22Rv1 (cell line): ENCODE data around the gene SLC25A11.

Source experiments
- H3K27ac ChIP-seq: fragments of 450-650 bp; 2 replicates; pipeline ENCODE4 v1.5.1; 2017
- ZFX ChIP-seq: fragments of 450-650 bp; IDR thresholded peaks from 2 replicates; pipeline ENCODE4 v1.6.1; 2017; ENCODE audit warnings: antibody characterized with exemption, borderline replicate concordance
- TF ChIP-seq, protein P1 (sequence below): fragments of 450-650 bp; IDR thresholded peaks from 2 replicates; pipeline ENCODE4 v1.5.1; 2017; ENCODE audit warnings: mild to moderate bottlenecking

The SLC25A11 gene

DNA sequence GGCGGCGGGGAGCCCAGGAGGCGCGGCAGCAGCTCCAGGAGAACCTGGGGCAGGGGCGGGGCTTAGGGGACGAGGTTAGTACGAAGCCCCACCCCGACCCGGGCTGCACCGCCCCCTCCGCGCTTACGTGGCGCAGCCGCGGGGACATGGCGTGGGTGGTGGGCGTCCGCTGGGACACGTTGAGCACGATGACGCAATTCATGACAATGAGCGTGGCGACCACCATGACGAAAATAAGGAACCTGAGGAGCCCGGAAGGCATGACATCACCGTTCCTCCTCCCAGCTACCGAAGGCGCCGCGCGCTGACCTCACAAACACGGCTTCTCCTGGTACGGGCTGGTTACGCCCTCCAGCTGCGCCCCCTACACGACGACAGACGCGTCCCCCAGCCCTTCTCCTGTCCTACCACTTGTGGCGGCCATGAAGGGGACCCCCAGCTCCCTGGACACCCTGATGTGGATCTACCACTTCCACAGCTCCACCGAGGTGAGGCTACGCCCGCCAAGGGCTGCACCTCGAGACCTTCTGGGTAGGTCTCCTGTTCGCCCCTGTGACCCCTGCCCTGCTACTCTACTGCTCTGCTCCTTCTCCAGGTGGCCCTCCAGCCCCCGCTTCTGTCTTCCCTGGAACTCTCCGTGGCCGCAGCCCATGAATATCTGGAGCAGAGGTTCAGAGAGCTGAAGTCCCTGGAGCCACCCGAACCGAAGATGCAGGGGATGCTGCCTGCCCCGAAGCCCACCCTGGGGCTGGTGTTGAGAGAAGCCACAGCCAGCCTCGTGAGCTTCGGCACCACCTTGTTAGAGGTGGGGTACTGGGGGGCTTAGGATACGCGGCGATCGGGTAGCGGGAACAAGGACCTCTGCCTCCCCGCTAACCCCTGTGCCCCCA lies 40.3 kb downstream of the SLC25A11 start, which contains the start of gene C17orf107:
C17orf107 (plus strand) TSS at position 196 of the 890 bp plus-strand sequence; CDS start at position 423, 227 bp downstream.
- H3K27ac ChIP-seq: peak within 1 kb of the TSS; percentile 98
- TF ChIP-seq ZFX: no peak
- TF ChIP-seq, protein P1, sequence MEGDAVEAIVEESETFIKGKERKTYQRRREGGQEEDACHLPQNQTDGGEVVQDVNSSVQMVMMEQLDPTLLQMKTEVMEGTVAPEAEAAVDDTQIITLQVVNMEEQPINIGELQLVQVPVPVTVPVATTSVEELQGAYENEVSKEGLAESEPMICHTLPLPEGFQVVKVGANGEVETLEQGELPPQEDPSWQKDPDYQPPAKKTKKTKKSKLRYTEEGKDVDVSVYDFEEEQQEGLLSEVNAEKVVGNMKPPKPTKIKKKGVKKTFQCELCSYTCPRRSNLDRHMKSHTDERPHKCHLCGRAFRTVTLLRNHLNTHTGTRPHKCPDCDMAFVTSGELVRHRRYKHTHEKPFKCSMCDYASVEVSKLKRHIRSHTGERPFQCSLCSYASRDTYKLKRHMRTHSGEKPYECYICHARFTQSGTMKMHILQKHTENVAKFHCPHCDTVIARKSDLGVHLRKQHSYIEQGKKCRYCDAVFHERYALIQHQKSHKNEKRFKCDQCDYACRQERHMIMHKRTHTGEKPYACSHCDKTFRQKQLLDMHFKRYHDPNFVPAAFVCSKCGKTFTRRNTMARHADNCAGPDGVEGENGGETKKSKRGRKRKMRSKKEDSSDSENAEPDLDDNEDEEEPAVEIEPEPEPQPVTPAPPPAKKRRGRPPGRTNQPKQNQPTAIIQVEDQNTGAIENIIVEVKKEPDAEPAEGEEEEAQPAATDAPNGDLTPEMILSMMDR: no peak

DNA sequence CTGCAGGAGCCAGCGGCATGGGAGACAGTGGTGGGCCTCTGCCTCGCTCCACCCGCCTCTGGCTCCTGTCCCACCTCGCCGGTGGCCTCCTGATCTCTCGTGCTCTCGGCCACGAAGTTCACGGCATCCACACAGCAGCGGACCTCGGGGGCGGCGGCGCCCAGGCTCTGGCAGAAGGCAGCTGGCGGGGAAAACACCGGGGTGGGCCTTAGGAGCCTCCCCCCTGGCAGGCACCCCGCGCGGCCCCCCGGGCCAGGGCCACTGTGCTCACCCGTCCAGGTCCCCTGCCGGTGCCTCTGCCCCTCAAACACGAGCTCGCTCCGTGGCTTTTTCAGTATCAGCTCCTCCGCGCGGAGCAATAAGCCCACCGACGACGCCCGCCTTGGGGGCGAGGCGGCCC lies 40.9 kb downstream of the SLC25A11 start:
- TF ChIP-seq, protein P1: no peak
- TF ChIP-seq ZFX: no peak
- peak overlapping the region; percentile 98 for H3K27ac ChIP-seq

DNA sequence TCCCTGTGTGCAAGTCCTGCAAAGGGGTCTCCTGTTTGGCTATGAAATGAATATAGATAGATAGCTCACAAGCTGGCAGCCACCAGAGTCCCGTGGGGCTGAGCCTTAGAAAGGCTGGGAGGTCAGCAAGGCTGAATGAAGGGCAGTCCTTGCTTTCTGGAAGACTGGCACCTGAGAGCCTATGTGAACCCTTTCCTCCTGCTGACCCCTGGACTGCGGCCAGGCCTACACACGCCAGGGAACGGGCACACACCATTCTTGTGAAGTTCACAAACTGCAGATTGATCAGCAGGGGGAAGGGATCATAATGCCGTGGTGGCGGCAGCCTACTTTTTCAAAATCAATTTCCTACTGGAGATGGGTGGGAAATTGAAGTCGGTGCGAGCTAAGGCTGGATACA lies 41.5 kb downstream of the SLC25A11 start:
- TF ChIP-seq, protein P1: no peak
- no peak for TF ChIP-seq ZFX
- peak overlapping the region; percentile 98 for H3K27ac ChIP-seq

DNA sequence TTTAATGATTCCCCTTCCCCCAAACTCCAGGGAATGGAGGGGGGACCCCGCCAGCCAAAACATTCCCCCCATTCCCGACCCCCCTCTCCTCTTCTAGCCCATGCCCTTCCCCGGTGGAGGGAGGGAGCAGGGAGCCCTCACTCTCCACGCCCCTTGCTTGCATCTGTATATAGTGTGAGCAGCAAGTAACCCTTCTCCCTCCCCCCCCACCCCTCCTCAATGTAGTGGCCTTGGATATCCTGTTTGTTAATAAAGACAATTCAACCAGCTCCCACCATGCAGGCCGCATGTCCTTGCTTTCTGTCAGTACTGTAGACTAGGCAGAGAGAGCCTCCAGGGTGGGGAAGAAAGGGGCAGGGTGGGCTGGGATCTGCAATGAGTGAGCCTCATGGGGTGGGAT lies 42.1 kb downstream of the SLC25A11 start:
- TF ChIP-seq ZFX: no peak
- TF ChIP-seq, protein P1: no peak

DNA sequence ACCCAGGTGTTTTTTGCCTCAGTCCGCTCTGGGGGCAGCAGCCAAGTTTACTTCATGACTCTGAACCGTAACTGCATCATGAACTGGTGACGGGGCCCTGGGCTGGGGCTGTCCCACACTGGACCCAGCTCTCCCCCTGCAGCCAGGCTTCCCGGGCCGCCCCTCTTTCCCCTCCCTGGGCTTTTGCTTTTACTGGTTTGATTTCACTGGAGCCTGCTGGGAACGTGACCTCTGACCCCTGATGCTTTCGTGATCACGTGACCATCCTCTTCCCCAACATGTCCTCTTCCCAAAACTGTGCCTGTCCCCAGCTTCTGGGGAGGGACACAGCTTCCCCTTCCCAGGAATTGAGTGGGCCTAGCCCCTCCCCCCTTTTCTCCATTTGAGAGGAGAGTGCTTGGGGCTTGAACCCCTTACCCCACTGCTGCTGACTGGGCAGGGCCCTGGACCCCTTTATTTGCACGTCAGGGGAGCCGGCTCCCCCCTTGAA lies 42.6 kb downstream of the SLC25A11 start:
- H3K27ac ChIP-seq: peak overlapping the region; percentile 98
- TF ChIP-seq, protein P1: no peak

More for the DNA sequence above, 42.1 kb downstream of the SLC25A11 start:
- H3K27ac ChIP-seq: peak overlapping the region; percentile 98

DNA sequence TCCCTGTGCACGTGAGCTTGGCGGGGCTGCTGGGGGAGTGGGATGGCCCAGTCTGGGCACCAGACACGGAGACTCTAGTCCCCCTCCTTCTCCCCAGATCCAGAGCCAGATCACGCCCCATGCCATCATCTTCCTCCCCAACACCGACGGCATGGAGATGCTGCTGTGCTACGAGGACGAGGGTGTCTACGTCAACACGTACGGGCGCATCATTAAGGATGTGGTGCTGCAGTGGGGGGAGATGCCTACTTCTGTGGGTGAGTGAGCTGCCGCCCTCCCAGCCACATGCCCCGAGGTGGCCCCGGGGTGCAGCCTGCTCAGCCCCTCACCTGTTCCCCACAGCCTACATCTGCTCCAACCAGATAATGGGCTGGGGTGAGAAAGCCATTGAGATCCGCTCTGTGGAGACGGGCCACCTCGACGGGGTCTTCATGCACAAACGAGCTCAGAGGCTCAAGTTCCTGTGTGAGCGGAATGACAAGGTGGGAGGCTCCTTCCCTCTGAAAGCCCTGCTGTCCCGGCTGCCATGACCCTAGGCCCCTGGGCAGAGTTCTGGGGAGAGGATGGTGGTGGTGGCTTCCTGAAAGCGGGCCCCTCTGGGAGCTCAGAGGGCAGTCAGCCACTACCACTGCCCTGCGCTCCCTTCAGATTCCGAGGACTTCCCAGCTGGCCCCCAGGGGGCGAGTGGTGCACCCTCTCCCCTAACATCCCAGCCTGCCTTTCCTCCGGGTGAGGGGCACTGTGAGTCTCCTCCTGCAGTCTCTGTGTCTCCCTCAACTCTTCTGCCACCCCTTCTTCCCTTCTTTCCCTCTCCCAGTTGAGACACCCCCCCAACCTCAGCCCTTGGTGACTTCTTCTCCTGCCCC lies 43.3 kb downstream of the SLC25A11 start:
- TF ChIP-seq ZFX: no peak
- TF ChIP-seq, protein P1: no peak
- H3K27ac ChIP-seq: peak overlapping the region; percentile 98
